K562 (cell line): ENCODE measurements around the gene BCAS3. TPM values are rescaled to one million over a fixed set of nuclear protein-coding genes. Genes with fewer than 3 reads are reported as not detected.
A peak's percentile ranks its signal among the peaks of the same experiment; 100 is the strongest.

ENCODE experiments used
- ATAC-seq: fragments of 200-7000 bp; cut with Tn5 transposase; 3 replicates; pipeline ENCODE4 v1.9.1; 2020; ENCODE audit warnings: moderate library complexity
- BruUV-seq: library from RNA; stranded (reverse); fragments of 400-500 nt; replicated peaks from 2 replicates; lab custom pipeline; 2021; lab: Mats Ljungman, UMichigan
- CTCF ChIA-PET: fragments of 300-600 bp; formaldehyde crosslinking; extraction: SDS; loops from one replicate; lab custom pipeline; 2021; ENCODE audit warnings: low intra/inter-chr PET ratio; lab: Yijun Ruan, JAX
- POLR2A ChIA-PET: fragments of 300-600, 350-650 bp; sonication (Branson Sonifier 250); formaldehyde crosslinking; extraction: SDS; loops from one replicate; lab custom pipeline; 2021; ENCODE audit warnings: antibody characterized with exemption, inconsistent platforms; lab: Yijun Ruan, JAX
- DNase-seq, 4 experiments: peaks; one replicate each; pipeline versions ENCODE4 v3.0.0 to v3.0.0-alpha.2; 2011 to 2018; ENCODE audit warnings: low spot score in 3 of 4, mixed read lengths in 3 of 4; ENCODE audit errors: extremely low read depth in 1 of 4
- FAIRE-seq: peaks from 2 replicates; lab custom pipeline; 2011; peaks lifted over from hg19 to GRCh38; lab: Jason Lieb, UNC
- H2AFZ ChIP-seq: 2 replicates; pipeline ENCODE4 v1.6.0; 2011; ENCODE audit warnings: low read depth, low read length, control low read depth, inconsistent platforms
- H3K27ac ChIP-seq: fragments of 200-600 bp; 3 replicates; pipeline ENCODE4 v1.8.0; 2011; ENCODE audit warnings: low read depth, mild to moderate bottlenecking, control low read depth, inconsistent platforms, low read length, moderate library complexity, mixed read lengths; ENCODE audit errors: extremely low read depth
- H3K27me3 ChIP-seq, 2 experiments: fragments of 300-600 bp in 1 of 2; 2 replicates in 1 of 2; 3 replicates in 1 of 2; pipeline versions ENCODE4 v1.6.0 to v1.8.0; 2011; ENCODE audit warnings: inconsistent platforms in 2 of 2, low read length in 2 of 2, mild to moderate bottlenecking in 1 of 2, mixed read lengths in 1 of 2, moderate library complexity in 1 of 2; ENCODE audit not compliant: control insufficient read depth in 2 of 2, insufficient read depth in 2 of 2
- H3K36me3 ChIP-seq: fragments of 300-600 bp; 3 replicates; pipeline ENCODE4 v1.8.0; 2011; ENCODE audit warnings: mild to moderate bottlenecking, low read length, inconsistent platforms; ENCODE audit not compliant: control insufficient read depth, insufficient read depth
- H3K4me1 ChIP-seq, 2 experiments: fragments of 200-600 bp in 1 of 2; replicated peaks in 1 of 2; 2 replicates in 1 of 2; 3 replicates in 1 of 2; pipeline versions ENCODE4 v1.5.1 to v1.8.0; 2011; ENCODE audit warnings: inconsistent platforms in 2 of 2, low read length in 2 of 2, mild to moderate bottlenecking in 1 of 2, mixed read lengths in 1 of 2, moderate library complexity in 1 of 2; ENCODE audit not compliant: control insufficient read depth in 2 of 2, insufficient read depth in 2 of 2
- H3K4me2 ChIP-seq: 2 replicates; pipeline ENCODE4 v1.6.1; 2011; ENCODE audit warnings: low read length, control low read depth, inconsistent platforms, mixed read lengths; ENCODE audit not compliant: insufficient read depth
- H3K4me3 ChIP-seq: fragments of 200-600 bp; sonication (generic), shearing (Covaris generic); 2 replicates; pipeline ENCODE4 v1.5.1; 2016; ENCODE audit warnings: control low read depth, inconsistent platforms
- H3K79me2 ChIP-seq: fragments of 200-600 bp; 3 replicates; pipeline ENCODE4 v1.8.0; 2011; ENCODE audit warnings: low read length, inconsistent platforms; ENCODE audit not compliant: control insufficient read depth, insufficient read depth
- H3K9ac ChIP-seq, 2 experiments: 2 replicates each; pipeline versions ENCODE4 v1.6.0 to v1.6.1; 2011; ENCODE audit warnings: low read depth in 2 of 2, low read length in 2 of 2, control low read depth in 1 of 2, inconsistent platforms in 1 of 2, mild to moderate bottlenecking in 1 of 2, mixed read lengths in 1 of 2; ENCODE audit not compliant: insufficient read depth in 1 of 2
- H3K9me1 ChIP-seq: one replicate; pipeline ENCODE4 v1.6.0; 2011; ENCODE audit warnings: inconsistent platforms, mild to moderate bottlenecking, low read length, moderate library complexity; ENCODE audit not compliant: control insufficient read depth, insufficient read depth
- H3K9me3 ChIP-seq: replicated peaks from 2 replicates; pipeline ENCODE4 v1.5.1; 2011; ENCODE audit warnings: low read depth, low read length, inconsistent platforms; ENCODE audit not compliant: control insufficient read depth, insufficient read depth
- H4K20me1 ChIP-seq: replicated peaks from 2 replicates; pipeline ENCODE4 v1.6.1; 2011; ENCODE audit warnings: low read length, inconsistent platforms, mixed read lengths; ENCODE audit not compliant: control insufficient read depth, insufficient read depth
- DEAF1 ChIP-seq: fragments of 450-650 bp; formaldehyde crosslinking; IDR thresholded peaks from 2 replicates; pipeline ENCODE4 v1.4.0; 2020; ENCODE audit warnings: mild to moderate bottlenecking, moderate library complexity
- ZBTB11 ChIP-seq, 3 experiments: fragments of 200-800 bp in 1 of 3; fragments of 250-450 bp in 1 of 3; fragments of 450-650 bp in 1 of 3; sonication (Bioruptor Pico) in 1 of 3; sonication (Bioruptor generic) in 1 of 3; formaldehyde crosslinking in 1 of 3; IDR thresholded peaks; 2 replicates each; pipeline versions ENCODE4 v1.6.1 to v1.8.0; 2016 to 2022; ENCODE audit warnings: mild to moderate bottlenecking in 2 of 3, missing genetic modification characterization in 2 of 3, missing compliant biosample characterization in 1 of 3, moderate library complexity in 1 of 3
- WGBS: fragments of 100-300 bp; shearing (Covaris generic); methylation state at CpG from one replicate; pipeline ENCODE4 v1.1.6; 2016; ENCODE audit warnings: low coverage, mixed read lengths; ENCODE audit not compliant: insufficient coverage; ENCODE audit errors: missing lambda C conversion rate; 5-methylcytosine and 5-hydroxymethylcytosine counted together
- in situ Hi-C: fragments of 300-500 bp; cut with MboI; formaldehyde crosslinking; loops from 4 replicates; pipeline ENCODE4 v1.15.0; 2018; ENCODE audit warnings: inconsistent platforms, mixed read lengths
- intact Hi-C: fragments of 100-400 bp; cut with micrococcal nuclease; formaldehyde crosslinking; loops from 2 replicates; pipeline ENCODE4 v1.14.2; 2022
- polyA plus RNA-seq, 8 experiments: library from polyadenylated mRNA; depleted of rRNA in 4 of 8; stranded (reverse) in 5 of 8; unstranded in 3 of 8; fragments of >200 nt; fragmentation: Nextera tagmentation in 2 of 8; fragmentation: Illumina TruSeq in 1 of 8; extraction: Ambion mirVana in 2 of 8; extraction: Trizol in 1 of 8; gene quantifications; 2 replicates each; pipeline versions ENCODE4 v1.2.1 to v1.2.3, GENCODE V29; 2011 to 2014; ENCODE audit warnings: inconsistent platforms in 1 of 8, missing spikeins in 1 of 8
- total RNA-seq, 7 experiments: library from RNA; depleted of rRNA in 6 of 7; stranded (reverse); fragments of >200 nt in 6 of 7; fragmentation: Illumina TruSeq in 2 of 7; extraction: Trizol in 2 of 7; gene quantifications; 2 replicates each; pipeline versions ENCODE4 v1.2.1 to v1.2.3, GENCODE V29; 2011 to 2021; ENCODE audit warnings: low replicate concordance in 1 of 7

Gene BCAS3
- total and polyA plus RNA-seq, 9 of the 15 experiments (the other 6 are each of a cell fraction or from before 2014, with no cell fraction given): 1.9 to 5.5 (median 3.5) TPM

- no TSS peak for BruUV-seq
- no peak for FAIRE-seq
- POLR2A ChIA-PET: interaction anchor here (0.6 kb wide), 1 partner anchor 131 kb away, joined by 3 read pairs; no protein-coding TSS in a partner anchor
- peaks cover 7 to 28% of the 10 kb centered on the region in 2 experiments; a peak in 4 of 5 replicates for H3K27me3 ChIP-seq
- H3K36me3 ChIP-seq: no peaks in the 10 kb centered on the region
- no peaks in the 10 kb centered on the region for H3K9me3 ChIP-seq
- H3K4me3 ChIP-seq: no peak overlapping the region
- no peak for ATAC-seq
- peaks cover 0 to 10% of the 10 kb centered on the region in 2 experiments; a peak in 4 of 5 replicates for H3K4me1 ChIP-seq
- no peak overlapping the region for H3K27ac ChIP-seq
- no peak for TF ChIP-seq DEAF1
- TF ChIP-seq ZBTB11 (CRISPR knock-in tag; IDR thresholded peaks at IDR 0.05): peak in 1 of 3 experiments; percentile 71; a peak in 2 of 6 replicates
- TF ChIP-seq, all 486 proteins: peak for 1
- H2AFZ ChIP-seq: no peak overlapping the region
- H3K9me1 ChIP-seq: no peaks in the 10 kb centered on the region
- intact Hi-C loops (no loop called here), in situ Hi-C loops (loop anchor here (5.0 to 10.0 kb wide), 2 partner anchors 131 to 424 kb away; no protein-coding TSS in a partner anchor)
- H4K20me1 ChIP-seq: no peaks in the 10 kb centered on the region
- CTCF ChIA-PET: no interaction called here
- peak in 1 of 4 experiments; percentile 2 for DNase-seq
- H3K4me2 ChIP-seq: no peak overlapping the region
- 0% methylated on average over 4 of the region's 4 CpGs for WGBS
- no peaks in the 10 kb centered on the region for H3K79me2 ChIP-seq
- no peak overlapping the region for H3K9ac ChIP-seq
These were observed 743.2 kb downstream of the BCAS3 start for GRCh38 chr17:61420745-61421398.
